Activated CD8-positive, alpha-beta memory T cell treated with anti-CD3 and anti-CD28 coated beads for 48 hours (primary cell): ENCODE measurements around the gene OTUD5.
"Not testable (repeated sequence)": the region's sequence is repeated elsewhere in the genome, so short reads cannot be mapped to it uniquely, and the experiment has no call there.

Source experiments
- DNase-seq, 3 experiments: peaks; one replicate each; pipeline ENCODE4 v3.0.0-alpha.2; 2020; ENCODE audit warnings: low read depth in 2 of 3, low spot score in 2 of 3

The OTUD5 gene

GRCh38 chrX:48890934-48891401 lies 66.4 kb downstream of the OTUD5 start:
- DNase-seq = no peak

GRCh38 chrX:48890296-48890925 lies 67.0 kb downstream of the OTUD5 start:
- DNase-seq = no peak

GRCh38 chrX:48886586-48886985 lies 70.8 kb downstream of the OTUD5 start:
- DNase-seq = not testable (repeated sequence)

- DNase-seq = no peak
Observed at GRCh38 chrX:48883729-48884128, 73.7 kb downstream of the OTUD5 start.

DNA sequence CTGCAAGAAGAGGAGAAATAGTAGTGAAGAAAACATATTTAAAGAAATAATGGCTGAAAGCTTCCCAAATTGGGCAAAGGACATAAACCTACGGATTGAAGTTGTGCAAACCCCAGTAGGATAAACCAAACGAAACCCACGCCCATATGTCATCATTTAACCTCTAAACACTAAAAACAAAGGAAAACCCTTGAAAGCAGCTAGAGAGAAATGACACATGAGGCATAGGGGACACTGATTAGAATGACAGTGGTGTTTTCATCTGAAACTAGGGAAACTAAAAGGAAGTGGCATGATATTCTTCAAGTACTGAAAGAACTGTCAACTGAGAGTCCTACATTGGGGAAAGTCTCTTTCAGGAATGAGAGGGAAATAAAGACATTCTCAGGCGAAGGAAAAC lies 80.5 kb downstream of the OTUD5 start:
- not testable (repeated sequence) for DNase-seq
